Small intestine (tissue), 7 donors: ENCODE results near the gene RAB11A. TPM values are rescaled to one million over a fixed set of nuclear protein-coding genes. Genes with fewer than 3 reads are reported as not detected.

Source experiments
- DNase-seq, 2 donors: peaks; one replicate each; pipeline versions ENCODE4 v3.0.0 to v3.0.0-alpha.2; 2013
- FAIRE-seq: peaks from 2 replicates; lab custom pipeline; 2012; peaks lifted over from hg19 to GRCh38; lab: Jason Lieb, UNC
- H3K27ac ChIP-seq, 3 donors: one replicate each; pipeline ENCODE4 v1.5.1; 2013; ENCODE audit warnings: low read length in 2 of 3, mild to moderate bottlenecking in 2 of 3, control low read depth in 1 of 3, inconsistent platforms in 1 of 3, low read depth in 1 of 3, moderate library complexity in 1 of 3
- H3K27me3 ChIP-seq, 3 donors: one replicate each; pipeline ENCODE4 v1.6.1; 2013; ENCODE audit warnings: low read length in 3 of 3, inconsistent platforms in 1 of 3; ENCODE audit not compliant: control insufficient read depth in 3 of 3, insufficient read depth in 3 of 3
- H3K36me3 ChIP-seq, 3 donors: one replicate each; pipeline ENCODE4 v1.6.1; 2013; ENCODE audit warnings: low read length in 3 of 3, inconsistent platforms in 1 of 3, low read depth in 1 of 3, mild to moderate bottlenecking in 1 of 3, moderate library complexity in 1 of 3; ENCODE audit not compliant: control insufficient read depth in 3 of 3, insufficient read depth in 2 of 3
- H3K4me1 ChIP-seq, 3 donors: one replicate each; pipeline ENCODE4 v1.6.1; 2013; ENCODE audit warnings: low read length in 2 of 3, inconsistent platforms in 1 of 3, low read depth in 1 of 3, mild to moderate bottlenecking in 1 of 3, moderate library complexity in 1 of 3; ENCODE audit not compliant: control insufficient read depth in 3 of 3, insufficient read depth in 2 of 3
- H3K4me3 ChIP-seq, 3 donors: one replicate each; pipeline ENCODE4 v1.5.1; 2013; ENCODE audit warnings: low read length in 3 of 3, control low read depth in 1 of 3, inconsistent platforms in 1 of 3, low read depth in 1 of 3, mild to moderate bottlenecking in 1 of 3, moderate library complexity in 1 of 3
- H3K9me3 ChIP-seq, 2 donors: one replicate each; pipeline ENCODE4 v1.6.1; 2013; ENCODE audit warnings: low read depth in 1 of 2, low read length in 1 of 2; ENCODE audit not compliant: control insufficient read depth in 2 of 2, insufficient read depth in 1 of 2
- WGBS, 3 donors: extraction: QIAGEN DNeasy Blood & Tissue Kit; methylation state at CpG; one replicate each; pipeline ENCODE4 v1.1.7; 2013; 5-methylcytosine and 5-hydroxymethylcytosine counted together
- polyA plus RNA-seq, 4 donors: library from polyadenylated mRNA; stranded (reverse) in 3 of 4; unstranded in 1 of 4; fragments of 200-250 nt in 3 of 4; fragments of 120-200 nt in 1 of 4; gene quantifications; one replicate each; pipeline versions ENCODE4 v1.2.1 to v1.2.3, GENCODE V29; 2013
- donor health status: healthy with polysubstance abuse.
- donor health status: control.
- donor health status: control.
- donor health status: Bipolar disorder and iron deficiency.
- donor health status: healthy.

Gene RAB11A
- polyA plus RNA-seq, 4 donors: 193 to 293 (median 222) TPM

GRCh38 chr15:65884511-65884910, 15.2 kb downstream of the RAB11A start:
- Histone ChIP-seq H3K27me3 (no peaks in the 10 kb centered on the region), H3K9me3 (no peaks in the 10 kb centered on the region), H3K4me1 (no peaks in the 10 kb centered on the region), H3K36me3 (peaks cover 2 to 16% (median 14%) of the 10 kb centered on the region in 3 donors), H3K27ac (no peak overlapping the region), H3K4me3 (no peak overlapping the region)
- FAIRE-seq (no peak), DNase-seq (peak in 1 of 2 donors; percentile 32)

- DNase-seq (no peak), FAIRE-seq (no peak)
- peaks cover 2 to 16% (median 15%) of the 10 kb centered on the region in 3 donors for H3K36me3 ChIP-seq
- H3K27me3 ChIP-seq: no peaks in the 10 kb centered on the region
- H3K27ac ChIP-seq: no peak overlapping the region
- H3K4me1 ChIP-seq: no peaks in the 10 kb centered on the region
- 78 to 91% (median 81%) methylated on average over 4 of the region's 4 CpGs for WGBS, 3 donors
- no peak overlapping the region for H3K4me3 ChIP-seq
- H3K9me3 ChIP-seq: no peaks in the 10 kb centered on the region
These were observed 16.5 kb downstream of the RAB11A start for GRCh38 chr15:65885668-65886218.

GRCh38 chr15:65887565-65887964, 18.3 kb downstream of the RAB11A start:
- H3K27ac ChIP-seq: no peak overlapping the region
- 69 to 87% (median 72%) methylated on average over 3 of the region's 3 CpGs for WGBS, 3 donors
- DNase-seq (peak in 1 of 2 donors; percentile 44), FAIRE-seq (no peak)
- H3K27me3 ChIP-seq: no peaks in the 10 kb centered on the region
- no peak overlapping the region for H3K4me3 ChIP-seq
- no peaks in the 10 kb centered on the region for H3K4me1 ChIP-seq
- H3K9me3 ChIP-seq: no peaks in the 10 kb centered on the region
- H3K36me3 ChIP-seq: peaks cover 4 to 16% (median 11%) of the 10 kb centered on the region in 3 donors

GRCh38 chr15:65888981-65889380, 19.7 kb downstream of the RAB11A start:
- H3K36me3 ChIP-seq: peaks cover 7 to 15% (median 8%) of the 10 kb centered on the region in 3 donors
- no peaks in the 10 kb centered on the region for H3K9me3 ChIP-seq

GRCh38 chr15:65893060-65893459, 23.8 kb downstream of the RAB11A start:
- H3K9me3 ChIP-seq: no peaks in the 10 kb centered on the region
- no peaks in the 10 kb centered on the region for H3K4me1 ChIP-seq
- no peaks in the 10 kb centered on the region for H3K27me3 ChIP-seq
- H3K4me3 ChIP-seq: no peak overlapping the region
- no peak for DNase-seq
- peaks cover 4 to 10% (median 7%) of the 10 kb centered on the region in 3 donors for H3K36me3 ChIP-seq
- FAIRE-seq: no peak
- H3K27ac ChIP-seq: no peak overlapping the region
- 80 to 91% (median 85%) methylated on average over 5 of the region's 5 CpGs for WGBS, 3 donors

More at GRCh38 chr15:65888981-65889380, 19.7 kb downstream of the RAB11A start:
- no peaks in the 10 kb centered on the region for H3K4me1 ChIP-seq
- WGBS, 3 donors: 58 to 79% (median 64%) methylated on average over 3 of the region's 3 CpGs
- no peak for FAIRE-seq
- no peak for DNase-seq
- no peak overlapping the region for H3K4me3 ChIP-seq
- no peak overlapping the region for H3K27ac ChIP-seq
- H3K27me3 ChIP-seq: no peaks in the 10 kb centered on the region

GRCh38 chr15:65896236-65896635, 26.9 kb downstream of the RAB11A start:
- H3K27me3 ChIP-seq: no peaks in the 10 kb centered on the region
- FAIRE-seq (no peak), DNase-seq (no peak)
- H3K36me3 ChIP-seq: peaks cover 5 to 9% (median 9%) of the 10 kb centered on the region in 3 donors
- H3K4me1 ChIP-seq: no peaks in the 10 kb centered on the region
- no peak overlapping the region for H3K4me3 ChIP-seq
- H3K9me3 ChIP-seq: no peaks in the 10 kb centered on the region
- H3K27ac ChIP-seq: no peak overlapping the region
- 65 to 91% (median 85%) methylated on average over 2 of the region's 2 CpGs for WGBS, 3 donors

GRCh38 chr15:65900488-65900887, 31.2 kb downstream of the RAB11A start:
- Histone ChIP-seq H3K27ac (no peak overlapping the region), H3K36me3 (peaks cover 0 to 13% (median 8%) of the 10 kb centered on the region in 3 donors), H3K9me3 (no peaks in the 10 kb centered on the region), H3K27me3 (no peaks in the 10 kb centered on the region), H3K4me3 (no peak overlapping the region), H3K4me1 (peaks cover 3 to 5% (median 5%) of the 10 kb centered on the region in 3 donors)
- no peak for DNase-seq
- 92 to 99% (median 94%) methylated on average over 3 of the region's 3 CpGs for WGBS, 3 donors
- FAIRE-seq: no peak

GRCh38 chr15:65901336-65901735, 32.0 kb downstream of the RAB11A start:
- H3K9me3 ChIP-seq: no peaks in the 10 kb centered on the region
- no peak overlapping the region for H3K4me3 ChIP-seq
- no peaks in the 10 kb centered on the region for H3K27me3 ChIP-seq
- H3K4me1 ChIP-seq: peaks cover 3 to 8% (median 6%) of the 10 kb centered on the region in 3 donors
- no peak for FAIRE-seq
- 21 to 58% (median 40%) methylated on average over 2 of the region's 2 CpGs for WGBS, 3 donors
- peaks cover 2 to 13% (median 7%) of the 10 kb centered on the region in 3 donors for H3K36me3 ChIP-seq
- DNase-seq: peak in 1 of 2 donors; percentile 27
- H3K27ac ChIP-seq: no peak overlapping the region

- no peak for DNase-seq
- Histone ChIP-seq H3K27ac (peak overlapping the region in 1 of 3 donors; percentile 57), H3K9me3 (no peaks in the 10 kb centered on the region), H3K36me3 (peaks cover 2 to 13% (median 7%) of the 10 kb centered on the region in 3 donors), H3K4me3 (no peak overlapping the region), H3K27me3 (no peaks in the 10 kb centered on the region), H3K4me1 (peaks cover 6 to 13% (median 7%) of the 10 kb centered on the region in 3 donors)
- FAIRE-seq: no peak
- WGBS, 3 donors: 58 to 90% (median 64%) methylated on average over 3 of the region's 3 CpGs
These were observed 32.5 kb downstream of the RAB11A start for GRCh38 chr15:65901836-65902235.
